ENCODE results near the gene TRIM28. TPM values are rescaled to one million over a fixed set of nuclear protein-coding genes. Genes with fewer than 3 reads are reported as not detected.

The TRIM28 gene
- total RNA-seq, 4 donors from 2014 or later = 180 to 694 (median 297) TPM

GRCh38 chr19:58582985-58583384 is 39.1 kb downstream of the TRIM28 start:
- Histone ChIP-seq H3K9me3 (no peaks in the 10 kb centered on the region), H3K27me3 (no peaks in the 10 kb centered on the region), H3K4me1 (peaks cover 0 to 13% (median 2%) of the 10 kb centered on the region in 4 donors), H3K4me3 (no peak overlapping the region), H3K36me3 (peaks cover 0 to 5% (median 2%) of the 10 kb centered on the region in 4 donors), H3K27ac (no peak overlapping the region)
- 87 to 96% methylated on average over 5 of the region's 6 CpGs for WGBS, 2 donors (ENCODE audit: low coverage in 1 of 2)
- no peak for DNase-seq
- in situ Hi-C loops (cut with MboI; ENCODE audit: low pct_ligation_motif_present in 1 of 4, low pct_unique_long_range_greater_than_20kb in 1 of 4, low sequenced_read_pairs in 3 of 4) (no loop called here), intact Hi-C loops (cut with DNase I; ENCODE audit: low total_unique reads) (no loop called here)
- TF ChIP-seq POLR2AphosphoS5 (IDR thresholded peaks at IDR 0.05) (no peak), CTCF (IDR thresholded peaks at IDR 0.05) (no peak), EP300 (IDR thresholded peaks at IDR 0.05; ENCODE audit: low read depth) (no peak), POLR2A (IDR thresholded peaks at IDR 0.05) (no peak)

- peaks cover 0 to 13% (median 2%) of the 10 kb centered on the region in 4 donors for H3K4me1 ChIP-seq
- peaks cover 0 to 5% (median 2%) of the 10 kb centered on the region in 4 donors for H3K36me3 ChIP-seq
- H3K4me3 ChIP-seq = no peak overlapping the region
- in situ Hi-C loops (cut with MboI; ENCODE audit: low pct_ligation_motif_present in 1 of 4, low pct_unique_long_range_greater_than_20kb in 1 of 4, low sequenced_read_pairs in 3 of 4) = no loop called here
- no peak for DNase-seq
- WGBS, 2 donors (ENCODE audit: low coverage in 1 of 2) = 83 to 87% methylated on average over 4 to 9 of the region's 9 CpGs
- no peaks in the 10 kb centered on the region for H3K27me3 ChIP-seq
- no peaks in the 10 kb centered on the region for H3K9me3 ChIP-seq
- intact Hi-C loops (cut with DNase I; ENCODE audit: low total_unique reads) = no loop called here
- TF ChIP-seq POLR2A (IDR thresholded peaks at IDR 0.05) (no peak), CTCF (IDR thresholded peaks at IDR 0.05) (no peak), POLR2AphosphoS5 (IDR thresholded peaks at IDR 0.05) (no peak), EP300 (IDR thresholded peaks at IDR 0.05; ENCODE audit: low read depth) (no peak)
- H3K27ac ChIP-seq = no peak overlapping the region
Observed at GRCh38 chr19:58584498-58585441, 40.9 kb downstream of the TRIM28 start.

- TF ChIP-seq POLR2A (IDR thresholded peaks at IDR 0.05) (no peak), EP300 (IDR thresholded peaks at IDR 0.05; ENCODE audit: low read depth) (no peak), POLR2AphosphoS5 (IDR thresholded peaks at IDR 0.05) (no peak), CTCF (IDR thresholded peaks at IDR 0.05) (no peak)
- 90% methylated on average over 6 of the region's 6 CpGs; no CpG with 5 or more reads in 1 of the 2 donors for WGBS, 2 donors (ENCODE audit: low coverage in 1 of 2)
- peaks cover 0 to 5% (median 2%) of the 10 kb centered on the region in 4 donors for H3K36me3 ChIP-seq
- H3K27ac ChIP-seq = no peak overlapping the region
- H3K9me3 ChIP-seq = no peaks in the 10 kb centered on the region
- no peaks in the 10 kb centered on the region for H3K27me3 ChIP-seq
- intact Hi-C loops (cut with DNase I; ENCODE audit: low total_unique reads) (no loop called here), in situ Hi-C loops (cut with MboI; ENCODE audit: low pct_ligation_motif_present in 1 of 4, low pct_unique_long_range_greater_than_20kb in 1 of 4, low sequenced_read_pairs in 3 of 4) (no loop called here)
- H3K4me3 ChIP-seq = no peak overlapping the region
- no peak for DNase-seq
- H3K4me1 ChIP-seq = peaks cover 0 to 12% (median 2%) of the 10 kb centered on the region in 4 donors
Observed at GRCh38 chr19:58585442-58586132, 41.7 kb downstream of the TRIM28 start.

- Histone ChIP-seq H3K36me3 (peaks cover 0 to 5% (median 2%) of the 10 kb centered on the region in 4 donors), H3K27ac (no peak overlapping the region), H3K9me3 (no peaks in the 10 kb centered on the region), H3K4me1 (peaks cover 0 to 6% (median 0%) of the 10 kb centered on the region in 4 donors), H3K27me3 (no peaks in the 10 kb centered on the region), H3K4me3 (no peak overlapping the region)
- no peak for DNase-seq
- intact Hi-C loops (cut with DNase I; ENCODE audit: low total_unique reads) = no loop called here
- no peak for TF ChIP-seq EP300 (IDR thresholded peaks at IDR 0.05; ENCODE audit: low read depth)
- no peak for TF ChIP-seq CTCF (IDR thresholded peaks at IDR 0.05)
- TF ChIP-seq POLR2A (IDR thresholded peaks at IDR 0.05) = no peak
- TF ChIP-seq POLR2AphosphoS5 (IDR thresholded peaks at IDR 0.05) = no peak
- WGBS, 2 donors (ENCODE audit: low coverage in 1 of 2) = 90% methylated on average over 4 of the region's 4 CpGs; no CpG with 5 or more reads in 1 of the 2 donors
- in situ Hi-C loops (cut with MboI; ENCODE audit: low pct_ligation_motif_present in 1 of 4, low pct_unique_long_range_greater_than_20kb in 1 of 4, low sequenced_read_pairs in 3 of 4) = no loop called here
Observed at GRCh38 chr19:58586133-58586765, 42.4 kb downstream of the TRIM28 start.
